ENCODE results near the gene IFNA16. TPM values are rescaled to one million over a fixed set of nuclear protein-coding genes. Genes with fewer than 3 reads are reported as not detected.

IFNA16 gene
- total RNA-seq, 1 donor from 2014 or later = not detected

Other genes with a start within 250 kb of the IFNA16 start
- gene HACD4, start 185.7 kb downstream of the IFNA16 start, total RNA-seq = 2.1 TPM
- gene IFNB1, start 139.4 kb downstream of the IFNA16 start, total RNA-seq = not detected
- not detected for gene IFNW1, start 75.5 kb downstream of the IFNA16 start, total RNA-seq
- gene IFNA21, start 50.7 kb downstream of the IFNA16 start, total RNA-seq = not detected
- not detected for gene IFNA4, start 29.7 kb downstream of the IFNA16 start, total RNA-seq
- gene IFNA7, start 15.1 kb downstream of the IFNA16 start, total RNA-seq = not detected
- gene IFNA10, start 10.2 kb downstream of the IFNA16 start, total RNA-seq = not detected
- gene IFNA17, start 10.9 kb upstream of the IFNA16 start, total RNA-seq = not detected
- gene IFNA14, start 22.7 kb upstream of the IFNA16 start, total RNA-seq = not detected
- gene IFNA5, start 88.0 kb upstream of the IFNA16 start, total RNA-seq = not detected
- gene KLHL9, start 118.1 kb upstream of the IFNA16 start, total RNA-seq = 24.5 TPM
- not detected for gene IFNA6, start 133.6 kb upstream of the IFNA16 start, total RNA-seq
- 0.52 TPM for gene IFNA13, start 150.7 kb upstream of the IFNA16 start, total RNA-seq
- not detected for gene IFNA2, start 168.1 kb upstream of the IFNA16 start, total RNA-seq
- not detected for gene IFNA8, start 191.8 kb upstream of the IFNA16 start, total RNA-seq
- gene IFNA1, start 223.1 kb upstream of the IFNA16 start, total RNA-seq = not detected